HepG2 (cell line): ENCODE data around the gene MT4.

Experiments
- JUN ChIP-seq: sonication (generic); formaldehyde crosslinking; IDR thresholded peaks from 2 replicates; pipeline ENCODE4 v1.4.0; 2020; ENCODE audit warnings: mild to moderate bottlenecking, missing genetic modification reagents
- MAFF ChIP-seq: IDR thresholded peaks from 2 replicates; pipeline ENCODE4 v1.6.1; 2011; ENCODE audit warnings: low read depth, low read length, improper control_type of control experiment
- MEIS1 ChIP-seq: sonication (generic); formaldehyde crosslinking; IDR thresholded peaks from 2 replicates; pipeline ENCODE4 v1.9.0; 2021; ENCODE audit warnings: mild to moderate bottlenecking, missing genetic modification reagents, moderate library complexity, borderline replicate concordance
- MXD1 ChIP-seq: sonication (generic); formaldehyde crosslinking; IDR thresholded peaks from 2 replicates; pipeline ENCODE4 v1.4.0; 2020; ENCODE audit warnings: mild to moderate bottlenecking, missing genetic modification reagents
- POLR2AphosphoS5 ChIP-seq: IDR thresholded peaks from 2 replicates; pipeline ENCODE4 v1.6.1; 2012; ENCODE audit warnings: low read depth, low read length
- TP53 ChIP-seq: sonication (generic); formaldehyde crosslinking; conservative IDR thresholded peaks from 2 replicates; pipeline ENCODE4 v1.4.0; 2020; ENCODE audit warnings: missing genetic modification reagents
- ZBTB21 ChIP-seq: sonication (generic); formaldehyde crosslinking; IDR thresholded peaks from 2 replicates; pipeline ENCODE4 v1.4.0; 2020; ENCODE audit warnings: missing genetic modification reagents
- ZFP41 ChIP-seq: sonication (generic); formaldehyde crosslinking; IDR thresholded peaks from 2 replicates; pipeline ENCODE4 v1.4.0; 2020; ENCODE audit warnings: mild to moderate bottlenecking, missing genetic modification reagents, borderline replicate concordance
- ZNF737 ChIP-seq: sonication (generic); formaldehyde crosslinking; IDR thresholded peaks from 2 replicates; pipeline ENCODE4 v1.5.0; 2020; ENCODE audit warnings: missing genetic modification reagents, mild to moderate bottlenecking, borderline replicate concordance
- TF ChIP-seq, protein P1 (sequence below): sonication (generic); formaldehyde crosslinking; IDR thresholded peaks from 2 replicates; pipeline ENCODE4 v1.8.1; 2023; ENCODE audit warnings: mild to moderate bottlenecking, missing genetic modification reagents

DNA sequence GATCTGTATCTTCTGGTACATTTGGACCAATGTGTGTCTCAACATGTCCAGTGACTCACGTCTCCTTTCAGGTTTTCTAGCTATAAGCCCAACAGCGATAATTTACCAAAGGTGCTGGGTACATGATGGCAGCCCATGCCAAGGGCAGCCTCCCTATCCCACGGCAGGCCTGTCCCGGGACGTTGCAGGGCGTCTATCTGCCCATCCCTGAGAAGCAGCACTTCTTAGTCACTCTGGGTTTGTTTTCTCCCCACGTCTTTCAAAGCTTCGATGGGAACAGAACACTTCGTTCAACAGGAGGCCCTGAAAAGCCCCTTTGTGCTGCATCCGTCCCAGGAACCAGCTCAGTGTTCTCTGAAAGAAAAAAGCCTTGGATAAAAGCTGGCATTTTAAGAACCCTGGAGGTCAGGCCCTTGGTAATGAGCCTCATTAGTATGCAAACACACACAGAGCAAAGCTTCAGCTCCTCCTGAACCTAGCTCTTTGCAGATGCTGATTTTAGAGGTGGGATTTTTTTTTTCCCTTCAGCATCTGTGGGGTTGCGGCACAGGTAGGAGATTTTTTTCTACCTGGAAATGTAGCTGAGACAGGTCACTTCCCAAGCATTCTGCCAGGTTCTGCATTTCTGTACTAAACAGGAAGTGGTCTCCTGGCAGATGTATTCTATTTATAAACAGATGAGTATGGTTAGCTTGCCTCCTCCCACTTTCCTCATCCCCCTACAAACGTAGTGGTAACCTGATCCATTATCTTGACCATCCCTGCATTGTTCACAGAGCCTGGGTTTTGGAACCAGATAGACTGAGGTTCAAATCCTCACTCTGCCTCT, 17.5 kb upstream of the MT4 start:
- TF ChIP-seq MEIS1 = no peak
- no peak for TF ChIP-seq MXD1 (CRISPR knock-in tag)
- TF ChIP-seq MAFF = no peak
- TF ChIP-seq, protein P1, sequence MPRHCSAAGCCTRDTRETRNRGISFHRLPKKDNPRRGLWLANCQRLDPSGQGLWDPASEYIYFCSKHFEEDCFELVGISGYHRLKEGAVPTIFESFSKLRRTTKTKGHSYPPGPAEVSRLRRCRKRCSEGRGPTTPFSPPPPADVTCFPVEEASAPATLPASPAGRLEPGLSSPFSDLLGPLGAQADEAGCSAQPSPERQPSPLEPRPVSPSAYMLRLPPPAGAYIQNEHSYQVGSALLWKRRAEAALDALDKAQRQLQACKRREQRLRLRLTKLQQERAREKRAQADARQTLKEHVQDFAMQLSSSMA (CRISPR knock-in tag) = no peak
- TF ChIP-seq TP53 (CRISPR knock-in tag) = no peak
- TF ChIP-seq POLR2AphosphoS5 = no peak
- TF ChIP-seq ZNF737 (CRISPR knock-in tag) = no peak
- TF ChIP-seq ZFP41 (CRISPR knock-in tag) = no peak
- no peak for TF ChIP-seq JUN
- TF ChIP-seq ZBTB21 (CRISPR knock-in tag) = no peak
